ENCODE data around the gene CDC37L1.

CDC37L1 gene

DNA sequence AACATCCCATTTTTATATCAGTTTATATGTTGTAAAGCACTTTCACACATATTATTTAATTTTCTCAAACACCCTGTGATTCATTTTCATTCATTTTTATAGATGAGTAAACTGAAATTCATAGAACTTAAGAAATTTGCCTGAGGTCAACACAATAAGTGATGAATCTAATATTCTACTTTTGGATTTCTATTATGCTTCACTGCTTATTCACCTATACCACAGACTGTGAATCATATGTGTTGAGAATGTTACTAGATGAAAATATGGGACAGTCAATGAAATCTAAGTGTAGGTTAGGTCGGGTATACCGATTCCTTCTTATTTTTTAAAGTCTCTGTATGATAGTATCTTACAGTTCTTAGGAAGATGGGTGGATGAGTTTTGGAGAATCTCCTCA, 24.8 kb downstream of the CDC37L1 start:
- Histone ChIP-seq H3K36me3 (peaks cover 49 to 55% (median 53%) of the 10 kb centered on the region in 3 donors), H3K4me3 (no peak overlapping the region), H3K4me1 (no peaks in the 10 kb centered on the region), H3K27me3 (no peaks in the 10 kb centered on the region), H3K27ac (no peak overlapping the region), H3K9me3 (no peaks in the 10 kb centered on the region)
- intact Hi-C loops (cut with DNase I; ENCODE audit: low total_unique reads): no loop called here
- no peak for DNase-seq
- TF ChIP-seq, protein P1, sequence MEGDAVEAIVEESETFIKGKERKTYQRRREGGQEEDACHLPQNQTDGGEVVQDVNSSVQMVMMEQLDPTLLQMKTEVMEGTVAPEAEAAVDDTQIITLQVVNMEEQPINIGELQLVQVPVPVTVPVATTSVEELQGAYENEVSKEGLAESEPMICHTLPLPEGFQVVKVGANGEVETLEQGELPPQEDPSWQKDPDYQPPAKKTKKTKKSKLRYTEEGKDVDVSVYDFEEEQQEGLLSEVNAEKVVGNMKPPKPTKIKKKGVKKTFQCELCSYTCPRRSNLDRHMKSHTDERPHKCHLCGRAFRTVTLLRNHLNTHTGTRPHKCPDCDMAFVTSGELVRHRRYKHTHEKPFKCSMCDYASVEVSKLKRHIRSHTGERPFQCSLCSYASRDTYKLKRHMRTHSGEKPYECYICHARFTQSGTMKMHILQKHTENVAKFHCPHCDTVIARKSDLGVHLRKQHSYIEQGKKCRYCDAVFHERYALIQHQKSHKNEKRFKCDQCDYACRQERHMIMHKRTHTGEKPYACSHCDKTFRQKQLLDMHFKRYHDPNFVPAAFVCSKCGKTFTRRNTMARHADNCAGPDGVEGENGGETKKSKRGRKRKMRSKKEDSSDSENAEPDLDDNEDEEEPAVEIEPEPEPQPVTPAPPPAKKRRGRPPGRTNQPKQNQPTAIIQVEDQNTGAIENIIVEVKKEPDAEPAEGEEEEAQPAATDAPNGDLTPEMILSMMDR (IDR thresholded peaks at IDR 0.05): no peak

DNA sequence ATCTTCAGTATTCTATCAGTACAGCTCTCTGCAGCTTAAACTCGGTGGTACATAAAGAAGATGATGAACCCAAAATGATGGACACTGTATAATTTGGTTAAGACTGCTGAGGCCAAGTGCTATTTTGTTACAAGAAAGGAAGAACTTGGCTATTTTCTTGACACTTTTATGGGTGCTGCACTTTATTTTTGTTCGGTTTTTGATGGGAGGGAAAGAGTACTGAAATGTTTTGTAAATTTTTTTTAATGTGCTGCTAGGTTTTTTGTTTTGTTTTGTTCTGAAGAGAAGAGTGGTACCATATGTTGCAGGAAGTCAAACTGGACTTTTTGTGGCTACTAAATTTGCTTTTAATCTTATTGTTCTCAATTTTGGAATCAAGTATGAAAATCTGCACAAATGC, 26.7 kb downstream of the CDC37L1 start:
- TF ChIP-seq, protein P1 (IDR thresholded peaks at IDR 0.05): no peak
- H3K27ac ChIP-seq: no peak overlapping the region
- peaks cover 40 to 50% (median 50%) of the 10 kb centered on the region in 3 donors for H3K36me3 ChIP-seq
- intact Hi-C loops (cut with DNase I; ENCODE audit: low total_unique reads): no loop called here
- DNase-seq: no peak
- no peaks in the 10 kb centered on the region for H3K9me3 ChIP-seq
- no peaks in the 10 kb centered on the region for H3K27me3 ChIP-seq
- H3K4me1 ChIP-seq: no peaks in the 10 kb centered on the region
- H3K4me3 ChIP-seq: no peak overlapping the region

DNA sequence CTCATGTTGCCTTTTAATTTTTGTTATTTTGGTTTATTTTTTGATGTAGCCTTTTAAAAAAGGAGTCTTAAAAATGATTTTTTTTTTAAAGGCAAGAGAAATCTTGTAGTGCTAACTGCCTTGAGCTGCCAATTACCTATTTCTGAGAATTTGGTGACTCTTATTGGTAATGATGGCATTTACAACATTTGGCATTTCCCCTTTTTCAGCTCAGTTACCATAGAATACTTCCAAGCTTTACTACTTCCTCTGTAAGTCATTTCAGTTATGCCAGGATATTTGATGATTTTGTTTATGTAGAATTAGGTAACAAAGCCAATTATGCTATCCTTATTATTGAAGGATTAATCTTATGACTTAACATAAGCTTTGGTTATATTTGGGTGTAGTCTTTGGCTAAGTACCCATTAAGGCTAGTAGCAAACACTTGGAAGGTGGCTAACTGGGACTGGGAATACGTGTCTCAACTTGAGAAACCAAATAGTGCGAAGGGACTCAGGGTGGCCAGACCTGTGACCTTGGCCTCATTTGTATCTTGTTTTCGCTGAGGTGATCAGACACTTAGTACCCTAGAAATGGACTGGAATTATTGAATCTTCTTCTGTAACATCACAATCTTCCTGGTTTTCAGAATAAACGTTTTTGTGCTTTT, 27.7 kb downstream of the CDC37L1 start:
- no peaks in the 10 kb centered on the region for H3K9me3 ChIP-seq
- intact Hi-C loops (cut with DNase I; ENCODE audit: low total_unique reads): no loop called here
- peaks cover 34 to 50% (median 40%) of the 10 kb centered on the region in 3 donors for H3K36me3 ChIP-seq
- no peak overlapping the region for H3K4me3 ChIP-seq
- no peaks in the 10 kb centered on the region for H3K4me1 ChIP-seq
- no peaks in the 10 kb centered on the region for H3K27me3 ChIP-seq
- TF ChIP-seq, protein P1 (IDR thresholded peaks at IDR 0.05): no peak
- no peak overlapping the region for H3K27ac ChIP-seq
- no peak for DNase-seq

DNA sequence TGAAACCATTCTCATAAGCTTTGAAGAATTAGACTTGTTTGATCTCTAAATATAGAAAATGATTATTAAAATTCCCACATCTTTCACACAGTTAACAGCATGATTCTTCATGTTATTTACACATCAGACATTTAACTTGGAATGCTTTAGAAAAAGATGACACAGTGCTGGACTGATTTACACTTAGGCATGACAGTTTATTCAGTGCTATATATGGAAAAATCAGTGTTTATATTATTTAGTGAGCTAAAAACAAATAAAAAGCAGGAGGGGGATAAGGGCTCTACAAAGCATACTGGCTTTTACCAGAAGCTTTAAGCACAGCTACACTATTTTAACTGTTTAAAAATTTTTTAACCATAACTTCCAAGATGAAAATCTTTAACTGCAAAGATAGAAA, 30.0 kb downstream of the CDC37L1 start:
- intact Hi-C loops (cut with DNase I; ENCODE audit: low total_unique reads): no loop called here
- no peak overlapping the region for H3K4me3 ChIP-seq
- peaks cover 18 to 40% (median 26%) of the 10 kb centered on the region in 3 donors for H3K36me3 ChIP-seq
- TF ChIP-seq, protein P1 (IDR thresholded peaks at IDR 0.05): no peak
- no peak for DNase-seq
- H3K4me1 ChIP-seq: no peaks in the 10 kb centered on the region
- no peaks in the 10 kb centered on the region for H3K27me3 ChIP-seq
- H3K9me3 ChIP-seq: no peaks in the 10 kb centered on the region
- H3K27ac ChIP-seq: no peak overlapping the region

DNA sequence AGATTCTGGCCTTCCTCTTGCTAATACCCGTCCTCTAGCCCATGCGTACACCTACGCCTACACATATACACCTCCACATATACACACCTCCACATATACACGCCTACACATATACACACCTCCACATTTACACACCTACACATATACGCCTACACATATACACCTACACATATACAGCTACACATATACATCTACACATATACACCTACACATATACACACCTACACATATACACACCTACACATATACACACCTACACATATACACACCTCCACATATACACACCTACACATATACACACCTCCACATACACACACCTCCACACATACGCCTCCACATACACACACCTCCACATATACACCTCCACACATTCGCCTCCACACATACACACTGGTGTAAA, 34.5 kb downstream of the CDC37L1 start:
- H3K36me3 ChIP-seq: peaks cover 25 to 63% (median 51%) of the 10 kb centered on the region in 3 donors
- TF ChIP-seq, protein P1 (IDR thresholded peaks at IDR 0.05): no peak
- intact Hi-C loops (cut with DNase I; ENCODE audit: low total_unique reads): no loop called here
- H3K4me3 ChIP-seq: no peak overlapping the region
- no peaks in the 10 kb centered on the region for H3K27me3 ChIP-seq
- no peak overlapping the region for H3K27ac ChIP-seq
- no peak for DNase-seq
- H3K9me3 ChIP-seq: no peaks in the 10 kb centered on the region
- no peaks in the 10 kb centered on the region for H3K4me1 ChIP-seq

Data from tibial artery (tissue), 4 donors.